IMR-90 (cell line): Measurements from ENCODE around the gene OSBPL8. TPM values are rescaled to one million over a fixed set of nuclear protein-coding genes. Genes with fewer than 3 reads are reported as not detected.

Experiments
- ATAC-seq: fragments of 200-7000 bp; cut with Tn5 transposase; 2 replicates; pipeline ENCODE4 v1.9.1; 2020; ENCODE audit warnings: low read depth, mild to moderate bottlenecking, moderate library complexity
- BruUV-seq: library from RNA; stranded (reverse); fragments of 400-500 nt; replicated peaks from 2 replicates; lab custom pipeline; 2021; lab: Mats Ljungman, UMichigan
- CTCF ChIA-PET: fragments of 300-600 bp; formaldehyde crosslinking; extraction: SDS; loops from one replicate; lab custom pipeline; 2021; ENCODE audit warnings: antibody characterized with exemption; lab: Yijun Ruan, JAX
- POLR2A ChIA-PET: fragments of 300-600 bp; sonication (Branson Sonifier 250); formaldehyde crosslinking; loops from one replicate; lab custom pipeline; 2022; ENCODE audit warnings: antibody characterized with exemption; ENCODE audit not compliant: unreplicated experiment; lab: Charles Lee
- DNase-seq: peaks from one replicate; pipeline ENCODE4 v3.0.0; 2013
- H2AFZ ChIP-seq: replicated peaks from 2 replicates; pipeline ENCODE3; 2013; ENCODE audit warnings: low read length, mild to moderate bottlenecking; ENCODE audit not compliant: poor library complexity
- H2AK5ac ChIP-seq: 2 replicates; pipeline ENCODE4 v1.6.1; 2013; ENCODE audit warnings: low read depth, low read length, inconsistent platforms
- H2AK9ac ChIP-seq: replicated peaks from 2 replicates; pipeline ENCODE3; 2013; ENCODE audit warnings: mild to moderate bottlenecking, low read depth, low read length, moderate library complexity; ENCODE audit not compliant: poor library complexity
- H2BK120ac ChIP-seq: 2 replicates; pipeline ENCODE4 v1.6.1; 2013; ENCODE audit warnings: low read depth, low read length, inconsistent platforms
- H2BK15ac ChIP-seq: 3 replicates; pipeline ENCODE4 v1.6.1; 2013; ENCODE audit warnings: low read depth, low read length, inconsistent platforms
- H2BK20ac ChIP-seq: 2 replicates; pipeline ENCODE4 v1.6.1; 2013; ENCODE audit warnings: low read depth, mild to moderate bottlenecking, inconsistent platforms, low read length, moderate library complexity
- H2BK5ac ChIP-seq: 2 replicates; pipeline ENCODE4 v1.6.1; 2013; ENCODE audit warnings: mild to moderate bottlenecking, low read depth, low read length, inconsistent platforms; ENCODE audit not compliant: poor library complexity, severe bottlenecking
- H3K14ac ChIP-seq: replicated peaks from 2 replicates; pipeline ENCODE4 v1.6.1; 2013; ENCODE audit warnings: low read depth, low read length, inconsistent platforms
- H3K18ac ChIP-seq: 2 replicates; pipeline ENCODE4 v1.6.1; 2013; ENCODE audit warnings: low read depth, low read length, control low read depth
- H3K23ac ChIP-seq: 2 replicates; pipeline ENCODE4 v1.6.1; 2013; ENCODE audit warnings: low read depth, low read length, inconsistent platforms
- H3K27ac ChIP-seq: 2 replicates; pipeline ENCODE4 v1.5.1; 2013; ENCODE audit warnings: mild to moderate bottlenecking, control low read depth, low read length; ENCODE audit not compliant: insufficient read depth
- H3K27me3 ChIP-seq: 2 replicates; pipeline ENCODE4 v1.6.1; 2013; ENCODE audit warnings: low read length; ENCODE audit not compliant: control insufficient read depth, insufficient read depth
- H3K36me3 ChIP-seq: 2 replicates; pipeline ENCODE4 v1.6.1; 2013; ENCODE audit warnings: low read length, mixed read lengths; ENCODE audit not compliant: control insufficient read depth, insufficient read depth
- H3K4ac ChIP-seq: 2 replicates; pipeline ENCODE4 v1.6.1; 2013; ENCODE audit warnings: low read depth, low read length, inconsistent platforms
- H3K4me1 ChIP-seq: 2 replicates; pipeline ENCODE4 v1.6.1; 2013; ENCODE audit warnings: low read length, mixed read lengths; ENCODE audit not compliant: control insufficient read depth, insufficient read depth
- H3K4me2 ChIP-seq: 2 replicates; pipeline ENCODE4 v1.6.1; 2013; ENCODE audit warnings: low read depth, mild to moderate bottlenecking, control low read depth, low read length, moderate library complexity
- H3K4me3 ChIP-seq: 2 replicates; pipeline ENCODE4 v1.5.1; 2013; ENCODE audit warnings: low read depth, mild to moderate bottlenecking, control low read depth, low read length, moderate library complexity; ENCODE audit not compliant: insufficient read depth
- H3K56ac ChIP-seq: 2 replicates; pipeline ENCODE4 v1.6.1; 2013; ENCODE audit warnings: low read length, inconsistent platforms; ENCODE audit not compliant: insufficient read depth; ENCODE audit errors: extremely low read depth
- H3K79me1 ChIP-seq, 2 experiments: 2 replicates each; pipeline ENCODE4 v1.6.1; 2013; ENCODE audit warnings: low read length in 2 of 2, inconsistent platforms in 1 of 2, low read depth in 1 of 2
- H3K9ac ChIP-seq: 2 replicates; pipeline ENCODE4 v1.6.1; 2013; ENCODE audit warnings: low read depth, low read length, control low read depth
- H3K9me1 ChIP-seq: 2 replicates; pipeline ENCODE4 v1.6.1; 2013; ENCODE audit warnings: low read length, inconsistent platforms; ENCODE audit not compliant: insufficient read depth
- H3K9me3 ChIP-seq: 2 replicates; pipeline ENCODE4 v1.6.1; 2013; ENCODE audit warnings: low read length; ENCODE audit not compliant: control insufficient read depth, insufficient read depth
- H4K20me1 ChIP-seq: 2 replicates; pipeline ENCODE4 v1.6.1; 2013; ENCODE audit warnings: low read length, inconsistent platforms; ENCODE audit not compliant: insufficient read depth
- H4K5ac ChIP-seq: 2 replicates; pipeline ENCODE4 v1.6.1; 2013; ENCODE audit warnings: mild to moderate bottlenecking, low read depth, low read length, control low read depth
- H4K8ac ChIP-seq, 2 experiments: 2 replicates each; pipeline ENCODE4 v1.6.1; 2013; ENCODE audit warnings: low read depth in 2 of 2, low read length in 2 of 2, control low read depth in 1 of 2, inconsistent platforms in 1 of 2
- H4K91ac ChIP-seq: 2 replicates; pipeline ENCODE4 v1.6.1; 2013; ENCODE audit warnings: low read depth, low read length, inconsistent platforms; ENCODE audit not compliant: insufficient read depth
- dilution Hi-C: fragments of 300-500 bp; cut with HindIII; formaldehyde crosslinking; loops from one replicate; pipeline ENCODE4 v1.14.3; 2018; ENCODE audit warnings: low sequenced_read_pairs; ENCODE audit not compliant: unreplicated experiment
- in situ Hi-C: fragments of 300-500 bp; cut with MboI; formaldehyde crosslinking; loops from 3 replicates; pipeline ENCODE4 v1.14.3; 2019; ENCODE audit warnings: low sequenced_read_pairs, inconsistent platforms, mixed read lengths
- intact Hi-C: fragments of 100-400 bp; cut with micrococcal nuclease; formaldehyde crosslinking; loops from 2 replicates; pipeline ENCODE4 v1.10.0; 2022
- polyA plus RNA-seq, 3 experiments: library from polyadenylated mRNA; depleted of rRNA; stranded (reverse); fragments of >200 nt; gene quantifications; 2 replicates each; pipeline ENCODE4 v1.2.3, GENCODE V29; 2012; ENCODE audit warnings: low replicate concordance in 1 of 3
- total RNA-seq: library from RNA; depleted of rRNA; stranded (reverse); fragments of >200 nt; gene quantifications from 2 replicates; pipeline ENCODE4 v1.2.3, GENCODE V29; 2012
- TF ChIP-seq, protein P1 (sequence below): fragments of 150-350 bp; IDR thresholded peaks from 2 replicates; pipeline ENCODE4 v1.6.1; 2017; ENCODE audit warnings: mild to moderate bottlenecking, antibody characterized with exemption, low read length, low read depth

The OSBPL8 gene
- total and polyA plus RNA-seq, 2 of the 4 experiments (the other 2 are of a cell fraction) = 17.8 to 24.2 TPM

DNA sequence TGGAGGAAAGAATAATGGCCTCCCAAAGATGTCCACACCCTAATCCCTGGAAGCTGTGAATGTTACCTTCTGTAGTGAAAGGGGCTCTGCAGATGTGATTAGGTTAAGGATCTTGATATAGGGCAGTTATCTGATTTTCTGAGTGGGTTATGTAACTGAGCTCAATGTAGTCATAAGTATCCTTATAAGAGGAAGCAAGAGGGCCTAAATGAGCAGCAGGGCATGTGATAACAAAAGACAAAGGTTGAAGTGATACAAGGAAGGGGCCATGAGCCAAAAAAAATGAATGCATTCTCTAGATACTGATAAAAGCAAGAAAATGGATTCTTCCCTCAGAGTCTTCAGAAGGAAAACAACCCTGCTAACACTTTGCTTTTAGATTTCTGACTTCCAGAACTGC lies 78.8 kb downstream of the OSBPL8 start:
- Histone ChIP-seq H2BK120ac (no peak overlapping the region), H2BK15ac (no peak overlapping the region), H3K23ac (no peak overlapping the region), H4K20me1 (no peaks in the 10 kb centered on the region; the same call in 1 of the 2 replicates), H3K9me3 (no peaks in the 10 kb centered on the region), H4K91ac (no peak overlapping the region), H3K4me1 (no peaks in the 10 kb centered on the region), H2BK20ac (no peak overlapping the region), H4K8ac (no peak overlapping the region), H4K5ac (no peak overlapping the region), H3K4me2 (no peak overlapping the region), H3K4ac (no peak overlapping the region), H3K36me3 (no peaks in the 10 kb centered on the region), H2AFZ (no peak overlapping the region), H3K56ac (no peak overlapping the region), H3K27me3 (no peaks in the 10 kb centered on the region), H3K18ac (no peak overlapping the region), H2BK5ac (no peak overlapping the region), H2AK5ac (no peak overlapping the region), H3K79me1 (peaks cover 9 to 14% of the 10 kb centered on the region in 2 experiments), H3K9ac (no peak overlapping the region), H3K4me3 (no peak overlapping the region), H2AK9ac (no peak overlapping the region), H3K14ac (no peak overlapping the region), H3K9me1 (no peaks in the 10 kb centered on the region), H3K27ac (no peak overlapping the region)
- no TSS peak for BruUV-seq
- ATAC-seq = no peak
- TF ChIP-seq, protein P1, sequence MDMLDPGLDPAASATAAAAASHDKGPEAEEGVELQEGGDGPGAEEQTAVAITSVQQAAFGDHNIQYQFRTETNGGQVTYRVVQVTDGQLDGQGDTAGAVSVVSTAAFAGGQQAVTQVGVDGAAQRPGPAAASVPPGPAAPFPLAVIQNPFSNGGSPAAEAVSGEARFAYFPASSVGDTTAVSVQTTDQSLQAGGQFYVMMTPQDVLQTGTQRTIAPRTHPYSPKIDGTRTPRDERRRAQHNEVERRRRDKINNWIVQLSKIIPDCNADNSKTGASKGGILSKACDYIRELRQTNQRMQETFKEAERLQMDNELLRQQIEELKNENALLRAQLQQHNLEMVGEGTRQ = no peak
- in situ Hi-C loops = no loop called here
- intact Hi-C loops = no loop called here
- CTCF ChIA-PET = no interaction called here
- dilution Hi-C loops = no loop called here
- POLR2A ChIA-PET = no interaction called here
- DNase-seq = no peak
